Measurements from ENCODE around the gene DCAF12. TPM values are rescaled to one million over a fixed set of nuclear protein-coding genes. Genes with fewer than 3 reads are reported as not detected.

DCAF12 gene
- polyA plus RNA-seq, 2 of the 4 experiments (the other 2 are of a cell fraction) = 28.5 to 56.5 TPM

- TF ChIP-seq FOSL2 (IDR thresholded peaks at IDR 0.05) = no peak
- peak; percentile 77 for TF ChIP-seq FOSL2 (CRISPR knock-in tag; IDR thresholded peaks at IDR 0.05)
- peak; percentile 96 for TF ChIP-seq MAFK (IDR thresholded peaks at IDR 0.05; ENCODE audit: partially characterized antibody)
- TF ChIP-seq CEBPB (IDR thresholded peaks at IDR 0.05) = peak in 1 of 2 experiments; percentile 75; a peak in 2 of 4 replicates
Measured at GRCh38 chr9:34163434-34163833, 36.9 kb upstream of the DCAF12 start (continued).

GRCh38 chr9:34158362-34158869 is 31.9 kb upstream of the DCAF12 start:
- DNase-seq (ENCODE audit: low read depth in 1 of 2, low spot score in 1 of 2) = peak; percentile 73 to 95
- Histone ChIP-seq H3K27ac (peak overlapping the region; percentile 84 to 94), H3K4me1 (peaks cover 54% of the 10 kb centered on the region), H3K4me2 (peak overlapping the region; percentile 51), H3K4me3 (no peak overlapping the region), H3K9me3 (no peaks in the 10 kb centered on the region)
- TF ChIP-seq HOXB5 (CRISPR knock-in tag; IDR thresholded peaks at IDR 0.05) (0 out of 2 replicates have a peak, but pooled peaks have one; percentile 17), ZC3H11A (IDR thresholded peaks at IDR 0.05) (no peak), EHF (CRISPR knock-in tag; IDR thresholded peaks at IDR 0.05) (no peak), SREBF2 (IDR thresholded peaks at IDR 0.05) (no peak), HDAC2 (IDR thresholded peaks at IDR 0.05) (no peak), BCL3 (IDR thresholded peaks at IDR 0.05) (no peak), HEYL (CRISPR knock-in tag; IDR thresholded peaks at IDR 0.05) (peak; percentile 59; the same call in 1 of the 2 replicates), HES2 (IDR thresholded peaks at IDR 0.05) (no peak), FOSL2 (IDR thresholded peaks at IDR 0.05) (peak; percentile 52), FOSL2 (CRISPR knock-in tag; IDR thresholded peaks at IDR 0.05) (peak; percentile 88), PHF8 (IDR thresholded peaks at IDR 0.05; ENCODE audit: borderline replicate concordance, low read depth) (no peak), NFE2L2 (conservative IDR thresholded peaks at IDR 0.05; ENCODE audit: low read length) (peak; percentile 71), KDM1A (IDR thresholded peaks at IDR 0.05; ENCODE audit: low read depth) (no peak), MAX (IDR thresholded peaks at IDR 0.05) (peak; percentile 47), MAFK (IDR thresholded peaks at IDR 0.05; ENCODE audit: partially characterized antibody) (peak; percentile 86), ZSCAN20 (CRISPR knock-in tag; IDR thresholded peaks at IDR 0.05) (no peak; the same call in 1 of the 2 replicates), FOSB (CRISPR knock-in tag; IDR thresholded peaks at IDR 0.05) (no peak), TFCP2L1 (CRISPR knock-in tag; IDR thresholded peaks at IDR 0.05) (no peak), ZFP36 (IDR thresholded peaks at IDR 0.05; ENCODE audit: borderline replicate concordance, partially characterized antibody) (peak; percentile 7), TP53 (CRISPR knock-in tag; IDR thresholded peaks at IDR 0.05) (no peak), RARB (CRISPR knock-in tag; IDR thresholded peaks at IDR 0.05) (no peak), JUN (IDR thresholded peaks at IDR 0.05) (peak in 1 of 2 experiments; percentile 46; a peak in 1 of 5 replicates), RFX5 (IDR thresholded peaks at IDR 0.05) (no peak), EP300 (IDR thresholded peaks at IDR 0.05) (peak in 1 of 2 experiments; percentile 32; a peak in 2 of 5 replicates), JUNB (IDR thresholded peaks at IDR 0.05) (peak; percentile 60), HMGXB4 (CRISPR knock-in tag; IDR thresholded peaks at IDR 0.05; ENCODE audit: borderline replicate concordance) (no peak), BHLHE40 (IDR thresholded peaks at IDR 0.05; ENCODE audit: low read depth, low read length) (no peak)
- TF ChIP-seq, protein P1, sequence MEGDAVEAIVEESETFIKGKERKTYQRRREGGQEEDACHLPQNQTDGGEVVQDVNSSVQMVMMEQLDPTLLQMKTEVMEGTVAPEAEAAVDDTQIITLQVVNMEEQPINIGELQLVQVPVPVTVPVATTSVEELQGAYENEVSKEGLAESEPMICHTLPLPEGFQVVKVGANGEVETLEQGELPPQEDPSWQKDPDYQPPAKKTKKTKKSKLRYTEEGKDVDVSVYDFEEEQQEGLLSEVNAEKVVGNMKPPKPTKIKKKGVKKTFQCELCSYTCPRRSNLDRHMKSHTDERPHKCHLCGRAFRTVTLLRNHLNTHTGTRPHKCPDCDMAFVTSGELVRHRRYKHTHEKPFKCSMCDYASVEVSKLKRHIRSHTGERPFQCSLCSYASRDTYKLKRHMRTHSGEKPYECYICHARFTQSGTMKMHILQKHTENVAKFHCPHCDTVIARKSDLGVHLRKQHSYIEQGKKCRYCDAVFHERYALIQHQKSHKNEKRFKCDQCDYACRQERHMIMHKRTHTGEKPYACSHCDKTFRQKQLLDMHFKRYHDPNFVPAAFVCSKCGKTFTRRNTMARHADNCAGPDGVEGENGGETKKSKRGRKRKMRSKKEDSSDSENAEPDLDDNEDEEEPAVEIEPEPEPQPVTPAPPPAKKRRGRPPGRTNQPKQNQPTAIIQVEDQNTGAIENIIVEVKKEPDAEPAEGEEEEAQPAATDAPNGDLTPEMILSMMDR (IDR thresholded peaks at IDR 0.05) = no peak
- TF ChIP-seq, protein P2, sequence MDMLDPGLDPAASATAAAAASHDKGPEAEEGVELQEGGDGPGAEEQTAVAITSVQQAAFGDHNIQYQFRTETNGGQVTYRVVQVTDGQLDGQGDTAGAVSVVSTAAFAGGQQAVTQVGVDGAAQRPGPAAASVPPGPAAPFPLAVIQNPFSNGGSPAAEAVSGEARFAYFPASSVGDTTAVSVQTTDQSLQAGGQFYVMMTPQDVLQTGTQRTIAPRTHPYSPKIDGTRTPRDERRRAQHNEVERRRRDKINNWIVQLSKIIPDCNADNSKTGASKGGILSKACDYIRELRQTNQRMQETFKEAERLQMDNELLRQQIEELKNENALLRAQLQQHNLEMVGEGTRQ (IDR thresholded peaks at IDR 0.05) = no peak
- ChIA-PET CTCF (interaction anchor here (0.6 to 3.2 kb wide), 5 partner anchors 31 to 302 kb away, joined by 3 to 14 read pairs (median 6); no protein-coding TSS in a partner anchor), POLR2A (interaction anchor here (2.3 kb wide), 1 partner anchor 20 kb away, joined by 7 read pairs; the partner anchor contains the start of gene UBAP1)
- FAIRE-seq = no peak
- ATAC-seq = peak; percentile 90 to 94
- WGBS (ENCODE audit: missing lambda C conversion rate) = 35% methylated on average over 6 of the region's 6 CpGs
